ENCODE measurements around the gene MAP4K5.

MAP4K5 gene

DNA sequence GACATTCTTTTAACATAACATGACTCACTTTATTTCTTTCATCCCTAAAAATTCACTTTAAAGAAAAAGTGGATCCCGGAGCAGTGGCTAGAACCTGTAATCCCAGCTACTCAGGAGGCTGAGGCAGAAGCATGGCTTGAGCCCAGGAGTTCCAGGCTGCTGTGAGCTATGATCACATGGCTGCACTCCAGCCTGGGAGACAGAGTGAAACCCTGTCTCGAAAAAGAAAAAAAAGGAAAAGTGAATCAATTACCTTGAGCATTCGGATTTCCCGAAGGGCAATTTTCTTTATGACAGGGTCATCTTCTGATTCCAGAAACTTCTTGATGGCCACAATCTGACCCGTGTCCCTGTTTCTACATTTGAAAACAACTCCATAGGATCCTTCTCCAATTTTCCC is 136.9 kb downstream of the MAP4K5 start:
- no peak for DNase-seq (ENCODE audit: low read depth, low spot score)
- TF ChIP-seq ZNF274 (IDR thresholded peaks at IDR 0.05; ENCODE audit: low read depth, low read length), result no peak
- no peak for TF ChIP-seq YY1 (IDR thresholded peaks at IDR 0.05; ENCODE audit: insufficient read depth, insufficient read length)
- no peak for TF ChIP-seq SUZ12 (IDR thresholded peaks at IDR 0.05; ENCODE audit: extremely low read depth, insufficient read depth, insufficient read length)
- Histone ChIP-seq H3K9ac (ENCODE audit: insufficient read length, low read depth) (no peak overlapping the region), H3K36me3 (ENCODE audit: insufficient read depth, insufficient read length, low read length) (no peaks in the 10 kb centered on the region), H3K4me1 (ENCODE audit: insufficient read depth, insufficient read length) (no peaks in the 10 kb centered on the region), H3K9me3 (ENCODE audit: insufficient read depth, low read length) (no peaks in the 10 kb centered on the region), H3K4me3 (ENCODE audit: insufficient read length, low read depth) (no peak overlapping the region), H3K27me3 (ENCODE audit: insufficient read depth, insufficient read length) (peaks cover 34% of the 10 kb centered on the region)

DNA sequence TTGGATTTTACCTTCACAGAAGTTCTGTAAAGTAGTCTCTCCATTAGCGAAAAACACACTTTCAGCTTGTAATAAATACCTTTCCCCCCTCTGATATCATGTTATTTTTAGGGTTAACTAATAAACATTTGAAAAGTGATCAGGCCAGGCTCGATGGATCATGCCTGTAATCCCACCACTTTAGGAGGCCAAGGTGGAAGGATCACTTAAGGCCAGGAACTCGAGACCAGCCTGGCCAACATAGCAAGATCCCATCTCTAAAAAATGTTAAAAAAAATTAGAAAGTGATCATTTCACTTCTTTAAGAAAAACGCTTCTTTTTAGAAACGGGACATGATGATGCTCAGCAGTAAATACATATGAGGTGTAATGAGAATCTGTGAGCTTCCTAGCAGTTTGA is 137.7 kb downstream of the MAP4K5 start:
- no peaks in the 10 kb centered on the region for H3K9me3 ChIP-seq (ENCODE audit: insufficient read depth, low read length)
- H3K36me3 ChIP-seq (ENCODE audit: insufficient read depth, insufficient read length, low read length), result no peaks in the 10 kb centered on the region
- DNase-seq (ENCODE audit: low read depth, low spot score), result no peak
- H3K27me3 ChIP-seq (ENCODE audit: insufficient read depth, insufficient read length), result peaks cover 34% of the 10 kb centered on the region
- TF ChIP-seq ZNF274 (IDR thresholded peaks at IDR 0.05; ENCODE audit: low read depth, low read length) (no peak), SUZ12 (IDR thresholded peaks at IDR 0.05; ENCODE audit: extremely low read depth, insufficient read depth, insufficient read length) (no peak), YY1 (IDR thresholded peaks at IDR 0.05; ENCODE audit: insufficient read depth, insufficient read length) (no peak)
- no peaks in the 10 kb centered on the region for H3K4me1 ChIP-seq (ENCODE audit: insufficient read depth, insufficient read length)
- no peak overlapping the region for H3K9ac ChIP-seq (ENCODE audit: insufficient read length, low read depth)
- no peak overlapping the region for H3K4me3 ChIP-seq (ENCODE audit: insufficient read length, low read depth)

DNA sequence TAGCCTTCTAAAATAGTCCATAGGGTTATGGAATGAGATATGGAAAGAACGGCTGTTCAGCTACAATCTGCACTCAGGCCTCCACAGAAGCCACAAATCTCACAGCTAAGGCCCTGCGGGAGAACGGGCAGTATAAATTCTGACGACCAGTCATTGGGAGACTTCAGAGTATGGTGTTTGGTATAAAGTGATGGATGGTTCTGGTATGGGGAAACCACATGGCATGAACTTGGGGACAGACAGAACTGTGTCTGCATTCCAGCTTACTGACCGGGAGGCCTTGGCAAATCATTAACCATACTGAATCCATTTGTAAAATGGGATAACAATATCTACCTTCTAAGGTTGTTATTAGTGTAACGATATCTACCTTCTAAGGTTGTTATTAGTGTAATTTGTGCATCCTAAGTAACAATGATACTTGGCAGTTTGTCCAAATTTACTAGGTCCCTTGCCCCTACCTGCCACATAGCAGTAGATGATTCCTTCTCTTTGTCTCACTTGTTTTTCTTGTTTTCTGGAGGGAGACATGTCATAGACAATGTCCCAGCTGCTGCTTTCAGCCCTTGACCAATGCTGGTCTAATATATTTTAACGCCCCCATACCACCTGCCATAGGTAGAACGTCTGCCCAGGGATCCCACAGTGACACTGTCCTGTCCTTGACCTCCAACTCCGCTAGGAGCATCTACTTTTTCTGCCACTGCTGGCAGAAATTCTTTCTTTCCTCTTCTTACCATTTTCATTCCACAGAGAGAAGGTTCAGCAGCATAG is 142.5 kb downstream of the MAP4K5 start:
- H3K27me3 ChIP-seq (ENCODE audit: insufficient read depth, insufficient read length), result peaks cover 4% of the 10 kb centered on the region
- H3K9ac ChIP-seq (ENCODE audit: insufficient read length, low read depth), result no peak overlapping the region
- H3K9me3 ChIP-seq (ENCODE audit: insufficient read depth, low read length), result no peaks in the 10 kb centered on the region
- H3K36me3 ChIP-seq (ENCODE audit: insufficient read depth, insufficient read length, low read length), result no peaks in the 10 kb centered on the region
- DNase-seq (ENCODE audit: low read depth, low spot score), result no peak
- H3K4me1 ChIP-seq (ENCODE audit: insufficient read depth, insufficient read length), result no peaks in the 10 kb centered on the region
- TF ChIP-seq SUZ12 (IDR thresholded peaks at IDR 0.05; ENCODE audit: extremely low read depth, insufficient read depth, insufficient read length) (no peak), YY1 (IDR thresholded peaks at IDR 0.05; ENCODE audit: insufficient read depth, insufficient read length) (no peak), ZNF274 (IDR thresholded peaks at IDR 0.05; ENCODE audit: low read depth, low read length) (no peak)
- H3K4me3 ChIP-seq (ENCODE audit: insufficient read length, low read depth), result no peak overlapping the region

DNA sequence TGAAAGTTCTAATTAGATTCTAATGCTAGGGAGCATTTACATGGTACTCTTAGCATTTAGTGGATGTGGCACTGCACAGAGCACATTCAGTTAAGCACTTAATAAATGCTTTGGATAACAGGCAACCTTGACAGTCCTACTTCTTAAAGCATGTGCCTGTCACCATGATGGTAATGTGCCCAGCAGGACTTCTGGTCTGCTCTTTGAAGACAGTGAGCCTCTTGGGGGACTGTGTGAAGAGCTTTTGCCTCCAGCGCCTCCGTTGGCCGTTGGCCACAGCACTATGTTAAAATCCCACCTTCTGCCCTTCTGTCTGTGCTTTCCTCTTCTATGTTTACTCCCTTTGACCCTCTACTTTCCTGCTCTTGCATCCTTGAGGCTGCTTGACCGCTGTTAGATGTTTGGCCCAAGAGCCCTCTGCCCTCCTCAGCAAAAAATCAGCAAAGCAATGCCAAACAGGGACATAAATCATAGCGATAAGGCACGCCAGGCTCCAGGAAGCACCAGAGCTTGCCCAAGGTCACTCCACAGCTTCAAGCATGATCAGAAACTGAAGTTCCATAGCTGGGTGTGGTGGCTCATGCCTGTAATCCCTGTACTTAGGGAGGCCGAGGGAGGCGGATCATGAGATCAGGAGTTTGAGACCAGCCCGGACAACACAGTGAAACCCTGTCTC is 144.0 kb downstream of the MAP4K5 start:
- TF ChIP-seq ZNF274 (IDR thresholded peaks at IDR 0.05; ENCODE audit: low read depth, low read length) (no peak), YY1 (IDR thresholded peaks at IDR 0.05; ENCODE audit: insufficient read depth, insufficient read length) (no peak), SUZ12 (IDR thresholded peaks at IDR 0.05; ENCODE audit: extremely low read depth, insufficient read depth, insufficient read length) (no peak)

DNA sequence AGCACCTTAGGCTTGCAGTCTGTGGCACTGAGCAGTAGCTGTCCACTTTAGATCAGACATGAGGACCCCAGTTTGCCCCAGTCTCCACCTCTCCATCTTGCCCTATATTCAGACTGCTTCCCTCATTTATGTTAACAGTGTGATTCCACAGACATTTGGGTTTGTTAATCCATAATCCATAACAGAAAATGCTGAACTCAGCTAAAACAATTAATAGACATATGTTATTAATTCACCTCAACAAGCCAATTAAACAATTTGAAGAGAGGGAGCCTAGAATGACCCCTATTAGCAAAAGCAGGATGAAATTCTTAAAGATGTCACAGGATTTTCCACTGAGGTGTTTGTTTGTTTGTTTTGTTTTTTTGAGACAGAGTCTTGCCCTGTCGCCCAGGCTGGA is 144.8 kb downstream of the MAP4K5 start:
- no peak for DNase-seq (ENCODE audit: low read depth, low spot score)
- Histone ChIP-seq H3K4me3 (ENCODE audit: insufficient read length, low read depth) (no peak overlapping the region), H3K4me1 (ENCODE audit: insufficient read depth, insufficient read length) (no peaks in the 10 kb centered on the region), H3K9me3 (ENCODE audit: insufficient read depth, low read length) (no peaks in the 10 kb centered on the region), H3K9ac (ENCODE audit: insufficient read length, low read depth) (no peak overlapping the region), H3K36me3 (ENCODE audit: insufficient read depth, insufficient read length, low read length) (no peaks in the 10 kb centered on the region), H3K27me3 (ENCODE audit: insufficient read depth, insufficient read length) (no peaks in the 10 kb centered on the region)
- no peak for TF ChIP-seq ZNF274 (IDR thresholded peaks at IDR 0.05; ENCODE audit: low read depth, low read length)
- no peak for TF ChIP-seq SUZ12 (IDR thresholded peaks at IDR 0.05; ENCODE audit: extremely low read depth, insufficient read depth, insufficient read length)
- TF ChIP-seq YY1 (IDR thresholded peaks at IDR 0.05; ENCODE audit: insufficient read depth, insufficient read length), result no peak

More for the DNA sequence above, 144.0 kb downstream of the MAP4K5 start:
- no peak overlapping the region for H3K4me3 ChIP-seq (ENCODE audit: insufficient read length, low read depth)
- H3K4me1 ChIP-seq (ENCODE audit: insufficient read depth, insufficient read length), result no peaks in the 10 kb centered on the region
- peak; percentile 27 for DNase-seq (ENCODE audit: low read depth, low spot score)
- H3K9me3 ChIP-seq (ENCODE audit: insufficient read depth, low read length), result no peaks in the 10 kb centered on the region
- H3K9ac ChIP-seq (ENCODE audit: insufficient read length, low read depth), result no peak overlapping the region
- no peaks in the 10 kb centered on the region for H3K36me3 ChIP-seq (ENCODE audit: insufficient read depth, insufficient read length, low read length)
- H3K27me3 ChIP-seq (ENCODE audit: insufficient read depth, insufficient read length), result no peaks in the 10 kb centered on the region

DNA sequence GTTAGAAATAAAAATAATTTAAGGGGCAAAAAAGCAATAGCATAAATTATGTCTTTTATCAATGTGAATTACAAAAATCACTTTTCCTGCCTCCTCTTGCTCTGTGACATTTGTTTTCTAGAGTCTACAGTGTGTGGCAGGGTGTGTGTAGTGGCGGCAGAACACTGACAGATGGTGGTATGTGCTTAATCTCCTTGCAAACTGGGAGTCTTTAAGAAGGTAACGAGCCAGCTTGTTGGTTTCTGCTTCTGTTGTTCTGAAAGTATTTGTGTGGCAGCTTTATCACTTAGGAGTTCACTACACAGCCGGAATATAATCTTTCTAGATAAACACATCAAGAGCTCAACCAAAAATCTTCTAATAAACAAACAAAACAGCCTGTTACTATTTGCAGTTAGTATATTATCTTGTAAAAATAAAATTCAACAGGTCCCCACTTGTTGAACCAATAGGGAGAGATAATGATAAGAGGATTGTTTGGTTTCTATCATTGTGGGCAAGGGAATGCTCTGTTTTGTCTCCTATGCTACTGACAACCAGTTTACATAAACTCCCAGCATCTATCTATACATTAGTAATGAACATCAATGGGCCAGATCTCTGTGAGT is 148.6 kb downstream of the MAP4K5 start:
- Histone ChIP-seq H3K9ac (ENCODE audit: insufficient read length, low read depth) (no peak overlapping the region), H3K9me3 (ENCODE audit: insufficient read depth, low read length) (no peaks in the 10 kb centered on the region), H3K4me3 (ENCODE audit: insufficient read length, low read depth) (no peak overlapping the region), H3K27me3 (ENCODE audit: insufficient read depth, insufficient read length) (no peaks in the 10 kb centered on the region), H3K36me3 (ENCODE audit: insufficient read depth, insufficient read length, low read length) (no peaks in the 10 kb centered on the region), H3K4me1 (ENCODE audit: insufficient read depth, insufficient read length) (no peaks in the 10 kb centered on the region)
- DNase-seq (ENCODE audit: low read depth, low spot score), result no peak
- TF ChIP-seq SUZ12 (IDR thresholded peaks at IDR 0.05; ENCODE audit: extremely low read depth, insufficient read depth, insufficient read length) (no peak), ZNF274 (IDR thresholded peaks at IDR 0.05; ENCODE audit: low read depth, low read length) (no peak)

DNA sequence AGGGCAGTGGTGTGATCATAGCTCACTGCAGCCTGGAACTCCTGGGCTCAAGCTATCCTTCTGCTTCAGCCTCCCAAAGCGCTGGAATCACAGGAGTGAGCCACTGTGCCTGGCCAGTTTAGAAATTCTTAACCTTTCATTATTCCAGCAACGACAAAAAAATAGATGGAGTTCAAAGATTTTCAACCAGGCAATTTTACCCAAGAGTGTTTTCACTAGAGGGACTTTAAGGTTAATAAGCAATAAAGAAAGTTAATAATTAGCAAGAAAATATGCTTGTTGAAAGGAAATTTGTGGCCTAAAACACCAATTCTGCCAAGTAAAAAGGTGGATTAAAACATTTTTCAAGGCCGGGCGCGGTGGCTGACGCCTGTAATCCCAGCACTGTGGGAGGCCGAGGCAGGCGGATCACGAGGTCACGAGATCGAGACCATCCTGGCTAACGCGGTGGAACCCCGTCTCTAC is 150.5 kb downstream of the MAP4K5 start:
- Histone ChIP-seq H3K36me3 (ENCODE audit: insufficient read depth, insufficient read length, low read length) (no peaks in the 10 kb centered on the region), H3K27me3 (ENCODE audit: insufficient read depth, insufficient read length) (no peaks in the 10 kb centered on the region), H3K4me3 (ENCODE audit: insufficient read length, low read depth) (no peak overlapping the region), H3K9me3 (ENCODE audit: insufficient read depth, low read length) (no peaks in the 10 kb centered on the region), H3K4me1 (ENCODE audit: insufficient read depth, insufficient read length) (no peaks in the 10 kb centered on the region), H3K9ac (ENCODE audit: insufficient read length, low read depth) (no peak overlapping the region)
- no peak for DNase-seq (ENCODE audit: low read depth, low spot score)
- TF ChIP-seq ZNF274 (IDR thresholded peaks at IDR 0.05; ENCODE audit: low read depth, low read length) (no peak), SUZ12 (IDR thresholded peaks at IDR 0.05; ENCODE audit: extremely low read depth, insufficient read depth, insufficient read length) (no peak), YY1 (IDR thresholded peaks at IDR 0.05; ENCODE audit: insufficient read depth, insufficient read length) (no peak)
